Testis (tissue), 2 donors: ENCODE measurements around the gene DPYD.

ENCODE experiments used
- POLR2A ChIP-seq: fragments of 450-650 bp; IDR thresholded peaks from one replicate; pipeline ENCODE4 v1.6.1; 2017; ENCODE audit warnings: antibody characterized with exemption, mild to moderate bottlenecking, moderate library complexity
- TF ChIP-seq, protein P1 (sequence below), 3 experiments: fragments of 450-650 bp in 2 of 3; fragments of 200-600 bp in 1 of 3; sonication (generic) in 1 of 3; IDR thresholded peaks; one replicate each; pipeline ENCODE4 v1.5.1; 2016 to 2019; ENCODE audit warnings: antibody characterized with exemption in 3 of 3, mild to moderate bottlenecking in 2 of 3, moderate library complexity in 1 of 3

- TF ChIP-seq, protein P1, sequence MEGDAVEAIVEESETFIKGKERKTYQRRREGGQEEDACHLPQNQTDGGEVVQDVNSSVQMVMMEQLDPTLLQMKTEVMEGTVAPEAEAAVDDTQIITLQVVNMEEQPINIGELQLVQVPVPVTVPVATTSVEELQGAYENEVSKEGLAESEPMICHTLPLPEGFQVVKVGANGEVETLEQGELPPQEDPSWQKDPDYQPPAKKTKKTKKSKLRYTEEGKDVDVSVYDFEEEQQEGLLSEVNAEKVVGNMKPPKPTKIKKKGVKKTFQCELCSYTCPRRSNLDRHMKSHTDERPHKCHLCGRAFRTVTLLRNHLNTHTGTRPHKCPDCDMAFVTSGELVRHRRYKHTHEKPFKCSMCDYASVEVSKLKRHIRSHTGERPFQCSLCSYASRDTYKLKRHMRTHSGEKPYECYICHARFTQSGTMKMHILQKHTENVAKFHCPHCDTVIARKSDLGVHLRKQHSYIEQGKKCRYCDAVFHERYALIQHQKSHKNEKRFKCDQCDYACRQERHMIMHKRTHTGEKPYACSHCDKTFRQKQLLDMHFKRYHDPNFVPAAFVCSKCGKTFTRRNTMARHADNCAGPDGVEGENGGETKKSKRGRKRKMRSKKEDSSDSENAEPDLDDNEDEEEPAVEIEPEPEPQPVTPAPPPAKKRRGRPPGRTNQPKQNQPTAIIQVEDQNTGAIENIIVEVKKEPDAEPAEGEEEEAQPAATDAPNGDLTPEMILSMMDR (IDR thresholded peaks at IDR 0.05) = no peak
- TF ChIP-seq POLR2A = no peak
Measured at GRCh38 chr1:97377432-97378034, 543.3 kb downstream of the DPYD start.
